Superior temporal gyrus (tissue), 1 donor: ENCODE data around the gene GID8.

Experiments
- DNase-seq: peaks from one replicate; pipeline ENCODE4 v3.0.0-alpha.2; 2016; ENCODE audit errors: extremely low spot score

GID8 gene

GRCh38 chr20:62902926-62903615 lies 34.9 kb upstream of the GID8 start:
- no peak for DNase-seq

- no peak for DNase-seq
Observed at GRCh38 chr20:62905536-62906117, 32.3 kb upstream of the GID8 start.

GRCh38 chr20:62906209-62906608 lies 31.7 kb upstream of the GID8 start:
- no peak for DNase-seq

- DNase-seq = no peak
Observed at GRCh38 chr20:62906647-62907375, 31.1 kb upstream of the GID8 start.

- DNase-seq = no peak
Observed at GRCh38 chr20:62907384-62908317, 30.3 kb upstream of the GID8 start.

GRCh38 chr20:62908971-62909791 lies 28.8 kb upstream of the GID8 start:
- no peak for DNase-seq

GRCh38 chr20:62910217-62910766 lies 27.7 kb upstream of the GID8 start:
- no peak for DNase-seq

- no peak for DNase-seq
Observed at GRCh38 chr20:62910777-62911497, 27.0 kb upstream of the GID8 start.

GRCh38 chr20:62911701-62912280 lies 26.2 kb upstream of the GID8 start:
- no peak for DNase-seq

- no peak for DNase-seq
Observed at GRCh38 chr20:62913043-62913630, 24.8 kb upstream of the GID8 start.

GRCh38 chr20:62914436-62914835 lies 23.5 kb upstream of the GID8 start:
- no peak for DNase-seq

- DNase-seq = peak; percentile 78
Observed at GRCh38 chr20:62914970-62915457, 22.9 kb upstream of the GID8 start.

GRCh38 chr20:62916703-62917476 lies 21.1 kb upstream of the GID8 start:
- DNase-seq = no peak

- DNase-seq = no peak
Observed at GRCh38 chr20:62917720-62918119, 20.2 kb upstream of the GID8 start.

GRCh38 chr20:62918147-62918546 lies 19.8 kb upstream of the GID8 start:
- DNase-seq = no peak

GRCh38 chr20:62918831-62919230 lies 19.1 kb upstream of the GID8 start:
- no peak for DNase-seq

GRCh38 chr20:62920039-62920645 lies 17.8 kb upstream of the GID8 start:
- no peak for DNase-seq

- no peak for DNase-seq
Observed at GRCh38 chr20:62921119-62921687, 16.7 kb upstream of the GID8 start.
